NCI-H1417 treated with DMSO at 0.1 percent for 48 hours (cell line): ENCODE results near the gene LBHD2.
"Not testable (repeated sequence)": the region's sequence is repeated elsewhere in the genome, so short reads cannot be mapped to it uniquely, and the experiment has no call there.

Source experiments
- DNase-seq: peaks from one replicate; lab custom pipeline; 2025; lab: John Stamatoyannopoulos, UW

LBHD2 gene

DNA sequence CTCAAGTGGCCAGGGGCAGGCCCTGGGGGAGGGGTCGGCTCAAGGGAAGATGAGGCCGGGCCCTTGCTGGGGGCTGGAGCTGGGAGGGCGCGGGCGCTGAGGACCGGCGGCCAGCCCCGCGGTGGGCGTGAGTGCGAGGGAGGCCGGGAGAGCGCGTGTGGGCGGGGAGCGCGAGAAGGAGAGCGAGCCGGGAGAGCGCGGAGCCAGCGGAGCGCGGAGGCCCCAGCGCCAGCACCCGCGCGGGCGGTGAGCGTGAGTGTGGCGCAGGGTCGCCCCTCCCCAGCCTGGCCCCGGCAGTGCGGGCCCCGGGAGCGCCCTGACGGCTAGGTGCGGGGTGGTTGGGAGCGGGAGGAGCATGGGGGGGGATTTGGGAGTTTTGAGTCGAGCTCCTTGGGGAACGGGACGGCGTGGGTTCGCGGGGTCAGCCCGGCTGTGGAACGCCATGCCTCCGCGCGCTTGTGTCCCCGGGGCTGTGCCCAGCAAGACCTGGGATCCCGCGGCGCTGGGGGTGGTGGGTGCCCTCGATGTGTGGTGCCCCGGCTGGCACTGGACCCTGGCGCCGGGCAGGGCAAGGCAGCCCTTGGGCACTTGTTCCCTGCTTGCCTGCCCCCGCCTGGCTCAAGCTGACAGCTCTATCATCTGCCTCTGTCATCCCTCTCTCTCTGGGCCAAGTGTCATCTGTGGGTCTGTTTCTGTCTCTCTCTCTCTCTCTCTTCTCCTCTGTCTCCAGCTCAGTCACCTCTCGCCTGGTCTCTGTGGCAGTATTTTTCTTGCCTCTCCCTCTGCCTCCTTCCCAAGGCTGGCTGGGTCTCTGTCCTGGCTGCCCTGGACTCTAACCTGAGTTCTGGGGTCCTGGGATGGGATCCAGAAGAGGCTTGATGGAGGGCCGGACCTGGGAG lies at the start of gene LBHD2:
TSS of gene LBHD2 (plus strand) at position 190 of the 899 bp plus-strand sequence. CDS start 1,803 bp downstream, outside the sequence.
- DNase-seq, result no peak

DNA sequence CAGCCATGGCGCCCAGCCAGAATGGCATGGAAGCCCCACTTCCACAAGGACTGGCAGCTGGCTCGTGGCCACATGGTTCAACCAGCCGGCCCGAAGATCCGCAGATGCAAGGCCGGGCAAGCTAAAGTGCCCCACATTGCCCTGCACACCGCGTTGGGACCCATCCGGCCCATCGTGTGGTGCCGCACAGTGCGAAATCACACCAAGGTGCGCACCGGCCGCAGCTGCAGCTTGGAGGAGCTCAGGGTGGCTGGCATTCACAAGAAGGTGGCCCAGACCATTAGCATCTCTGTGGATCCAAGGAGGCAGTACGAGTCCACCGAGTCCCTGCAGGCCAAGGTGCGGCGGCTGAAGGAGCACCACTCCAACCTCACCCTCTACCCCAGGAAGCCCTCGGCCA lies 42.5 kb upstream of the LBHD2 start:
- DNase-seq, result no peak

DNA sequence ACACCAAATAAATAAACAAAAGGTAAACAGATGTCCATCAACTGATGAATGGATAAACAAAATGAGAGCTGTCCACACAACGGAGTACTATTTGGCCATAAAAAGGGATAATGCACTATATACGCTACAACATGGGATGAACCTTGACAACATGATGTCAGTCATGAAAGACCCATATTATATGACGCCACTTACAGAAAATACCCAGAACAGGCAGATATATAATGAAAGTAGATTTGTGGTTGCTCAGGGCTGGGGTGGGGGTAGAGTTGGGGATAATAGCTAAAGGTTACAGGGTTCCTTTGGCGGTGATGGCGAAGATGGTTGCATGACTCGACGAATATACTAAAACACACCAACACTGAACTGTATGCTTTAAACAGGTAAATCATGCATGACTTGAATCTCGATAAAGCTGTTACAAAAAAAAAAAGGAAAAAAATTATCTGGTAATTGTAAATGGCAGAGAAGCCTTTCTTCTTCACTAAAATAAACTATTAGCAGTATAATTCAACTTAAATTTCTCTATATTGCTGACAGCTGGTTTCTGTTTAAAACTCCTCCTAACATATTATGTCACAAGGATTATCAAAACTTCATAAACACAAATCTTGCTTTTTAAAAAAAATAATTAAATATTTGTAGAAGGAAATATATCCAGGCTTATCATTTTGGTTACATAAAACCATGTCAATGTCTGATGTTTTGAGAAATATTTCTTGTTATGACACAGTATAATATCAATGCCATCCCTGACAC lies 40.6 kb upstream of the LBHD2 start:
- no peak for DNase-seq

DNA sequence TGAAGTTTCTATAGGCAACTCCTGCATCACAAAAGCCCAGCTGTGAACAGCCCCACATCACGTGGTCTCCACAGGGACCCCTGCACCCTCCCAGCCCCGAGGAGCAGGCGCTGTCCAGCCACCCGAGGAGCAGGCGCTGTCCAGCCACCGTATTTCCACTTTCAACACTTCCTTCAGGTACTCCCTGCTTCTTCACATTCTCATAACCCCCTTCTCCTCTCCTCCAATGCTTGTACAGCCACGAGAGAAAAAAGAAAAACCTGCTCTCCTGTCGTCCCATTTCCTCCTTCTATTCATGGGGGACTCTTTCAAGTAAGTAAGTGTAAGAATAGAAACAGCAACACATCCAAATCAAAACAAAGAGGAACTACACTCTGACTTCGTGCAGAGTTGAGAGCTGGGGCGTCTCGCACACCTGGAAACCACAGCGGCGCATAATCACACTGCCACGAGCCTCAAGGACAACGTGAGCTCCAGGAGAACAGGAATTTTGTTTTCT lies 38.6 kb upstream of the LBHD2 start:
- DNase-seq, result no peak

DNA sequence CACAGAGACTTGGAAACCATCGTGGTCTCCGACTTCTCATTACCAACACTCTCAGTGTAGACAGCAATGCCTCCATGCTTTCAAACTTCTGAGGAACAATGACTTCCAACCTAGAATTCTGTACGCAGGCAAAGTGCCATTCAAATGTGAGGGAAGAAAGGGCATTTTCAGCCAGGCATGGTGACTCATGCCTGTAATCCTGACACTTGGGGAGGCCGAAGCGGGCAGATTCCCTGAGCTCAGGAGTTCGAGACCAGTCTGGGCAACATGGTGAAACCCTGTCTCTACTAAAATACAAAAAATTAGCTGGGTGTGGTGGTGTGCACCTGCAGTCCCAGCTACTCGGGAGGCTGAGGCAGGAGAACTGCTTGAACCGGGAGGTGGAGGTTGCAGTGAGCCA lies 36.6 kb upstream of the LBHD2 start:
- DNase-seq, result not testable (repeated sequence)

DNA sequence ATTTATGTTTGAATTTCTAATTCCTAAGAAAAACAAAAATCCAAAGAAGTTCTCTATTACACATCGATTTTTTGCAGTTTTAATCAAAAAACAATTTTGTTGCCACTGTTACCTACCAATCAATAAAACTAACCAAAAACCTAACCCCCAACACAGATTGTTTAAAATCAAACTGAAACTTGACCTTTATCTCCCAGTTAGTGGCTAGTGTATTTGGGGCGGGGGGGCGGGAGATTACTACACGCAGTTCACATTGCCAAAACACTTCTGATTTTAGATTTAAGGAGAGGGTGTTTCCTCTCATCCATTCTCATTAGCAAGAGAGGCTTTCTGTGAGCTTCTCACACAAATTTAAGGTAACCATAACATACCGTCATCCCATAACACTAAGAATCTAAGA lies 33.1 kb upstream of the LBHD2 start:
- no peak for DNase-seq

DNA sequence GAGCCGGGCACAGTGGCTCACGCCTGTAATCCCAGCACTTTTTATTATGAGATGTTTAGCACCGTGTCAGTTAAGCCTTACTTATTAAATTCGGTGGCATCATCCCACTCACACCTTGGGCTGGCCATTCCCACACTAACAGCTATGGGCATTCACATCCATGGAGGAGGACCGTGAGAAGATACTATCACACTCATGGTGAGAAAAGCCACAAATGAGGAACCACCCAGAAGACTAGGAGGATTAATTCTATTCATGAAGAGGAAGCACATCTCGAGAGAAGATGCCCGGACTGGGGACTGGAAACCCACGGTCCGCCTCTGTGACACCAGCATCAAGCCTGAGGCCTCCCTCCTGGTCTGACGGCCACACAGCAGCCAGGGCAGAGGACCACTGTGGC lies 31.6 kb upstream of the LBHD2 start:
- no peak for DNase-seq

DNA sequence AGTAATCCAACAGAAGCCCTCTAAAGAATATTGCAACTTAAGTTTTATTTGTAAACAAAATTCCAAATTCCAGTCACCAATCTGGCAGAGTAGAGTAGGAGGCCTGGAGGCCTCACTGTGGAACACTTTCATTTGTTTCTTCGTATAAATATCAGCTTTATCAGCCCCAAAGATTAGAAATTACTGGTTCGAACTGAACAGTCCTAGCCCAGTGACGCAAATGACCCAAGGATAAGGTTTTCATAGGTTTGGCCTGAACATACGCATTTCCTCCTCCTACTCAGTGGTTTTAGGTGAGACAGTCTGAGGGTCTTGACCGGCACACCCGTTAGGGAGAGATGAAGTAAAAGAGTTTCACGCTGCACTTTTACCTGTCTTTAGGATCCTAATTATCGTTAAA lies 28.3 kb upstream of the LBHD2 start:
- DNase-seq, result no peak

DNA sequence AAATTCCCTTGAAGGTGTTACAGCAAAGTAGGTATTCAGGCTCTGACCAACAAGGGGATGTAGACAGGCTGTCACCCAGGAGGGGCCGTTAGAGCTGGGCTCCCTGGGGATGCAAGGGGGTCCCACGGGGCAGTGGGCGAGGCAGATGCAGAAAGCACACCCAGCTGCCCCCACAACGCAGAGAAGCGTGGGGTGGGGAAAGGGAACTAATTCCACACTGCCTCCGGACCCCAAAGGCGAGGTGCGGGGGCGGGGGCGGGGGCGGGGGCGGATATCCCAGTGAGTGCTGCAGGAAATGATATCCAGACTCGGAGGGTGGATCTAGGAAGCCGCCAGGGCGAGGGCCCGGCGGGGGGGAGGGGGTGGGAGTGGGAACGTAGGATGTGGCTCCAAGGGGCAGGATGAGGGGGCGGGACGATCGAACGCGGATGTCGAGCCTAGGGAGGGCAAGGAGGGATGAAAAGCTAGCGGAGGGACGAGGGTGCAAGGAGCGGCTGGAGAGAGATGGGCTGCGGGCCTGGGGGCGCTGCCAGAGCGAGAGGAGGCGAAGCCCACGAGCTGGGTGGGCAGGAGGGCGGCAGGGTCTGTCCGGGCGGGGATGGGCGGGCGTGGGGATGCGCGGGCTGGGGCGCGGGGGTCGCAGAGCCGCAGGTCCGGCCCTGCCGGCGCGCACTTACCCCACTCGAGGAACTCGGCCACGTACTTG lies 27.5 kb upstream of the LBHD2 start:
- no peak for DNase-seq

DNA sequence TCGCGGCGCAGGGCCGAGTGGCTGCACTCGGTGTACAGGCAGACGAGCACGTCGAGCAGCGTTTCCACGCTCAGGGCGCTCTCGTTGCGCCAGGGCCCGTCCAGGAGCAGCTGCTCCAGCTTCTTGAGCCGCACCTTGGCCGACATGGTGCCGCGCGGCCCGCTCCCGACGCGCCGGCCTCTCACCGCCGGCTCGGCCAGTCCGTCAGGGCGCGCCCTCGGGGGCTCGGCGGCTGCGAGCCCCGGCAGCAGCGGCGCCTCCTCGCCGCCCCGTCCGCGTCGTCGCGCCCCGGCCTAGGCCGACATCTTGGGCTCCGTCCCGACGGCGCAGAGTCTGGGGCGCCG lies 27.0 kb upstream of the LBHD2 start:
- no peak for DNase-seq

DNA sequence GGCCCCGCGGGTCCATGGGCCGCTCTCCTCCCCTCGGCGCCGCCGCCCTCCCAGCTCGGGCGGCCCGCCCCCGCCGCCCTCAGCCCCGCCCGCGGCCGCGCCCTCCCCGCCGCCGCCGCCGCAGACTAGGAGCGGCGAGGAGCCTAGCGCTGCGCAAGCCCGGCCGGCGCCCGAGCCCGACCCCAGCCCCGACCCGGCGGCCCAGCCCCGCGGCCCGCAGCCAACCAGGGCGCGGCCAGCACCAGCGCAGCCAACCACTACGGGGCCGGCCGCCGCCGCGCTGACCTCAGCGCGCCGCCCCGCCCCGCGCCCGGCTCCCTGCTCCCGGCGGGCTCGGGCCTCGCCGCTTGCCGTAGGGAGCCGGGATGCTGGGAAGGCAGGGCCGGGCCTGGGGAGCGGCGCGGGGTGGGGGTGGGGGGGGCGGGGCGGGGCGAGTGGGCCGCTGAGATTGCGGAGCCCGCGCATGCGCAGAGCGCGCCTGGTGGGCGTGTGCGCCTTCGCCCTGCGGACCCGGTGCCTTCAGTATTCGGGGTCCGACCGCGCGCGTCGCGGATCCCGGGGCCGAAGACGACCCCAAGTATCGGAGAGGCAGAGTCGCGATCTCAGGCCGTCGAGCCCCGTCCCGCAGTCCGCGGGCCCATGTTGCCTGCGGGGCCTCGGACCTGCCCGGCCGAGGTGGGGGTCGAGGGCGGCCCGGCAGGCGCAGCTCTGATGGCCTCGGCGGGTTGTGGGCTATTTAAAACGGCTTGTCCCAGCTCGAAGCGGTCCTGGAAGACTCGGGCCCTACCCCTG lies 26.4 kb upstream of the LBHD2 start, which contains the start of gene CDC42BPB:
TSS of gene CDC42BPB (minus strand) at position 178 of the 792 bp plus-strand sequence. CDS start 376 bp downstream, outside the sequence.
- DNase-seq, result peak; percentile 73

DNA sequence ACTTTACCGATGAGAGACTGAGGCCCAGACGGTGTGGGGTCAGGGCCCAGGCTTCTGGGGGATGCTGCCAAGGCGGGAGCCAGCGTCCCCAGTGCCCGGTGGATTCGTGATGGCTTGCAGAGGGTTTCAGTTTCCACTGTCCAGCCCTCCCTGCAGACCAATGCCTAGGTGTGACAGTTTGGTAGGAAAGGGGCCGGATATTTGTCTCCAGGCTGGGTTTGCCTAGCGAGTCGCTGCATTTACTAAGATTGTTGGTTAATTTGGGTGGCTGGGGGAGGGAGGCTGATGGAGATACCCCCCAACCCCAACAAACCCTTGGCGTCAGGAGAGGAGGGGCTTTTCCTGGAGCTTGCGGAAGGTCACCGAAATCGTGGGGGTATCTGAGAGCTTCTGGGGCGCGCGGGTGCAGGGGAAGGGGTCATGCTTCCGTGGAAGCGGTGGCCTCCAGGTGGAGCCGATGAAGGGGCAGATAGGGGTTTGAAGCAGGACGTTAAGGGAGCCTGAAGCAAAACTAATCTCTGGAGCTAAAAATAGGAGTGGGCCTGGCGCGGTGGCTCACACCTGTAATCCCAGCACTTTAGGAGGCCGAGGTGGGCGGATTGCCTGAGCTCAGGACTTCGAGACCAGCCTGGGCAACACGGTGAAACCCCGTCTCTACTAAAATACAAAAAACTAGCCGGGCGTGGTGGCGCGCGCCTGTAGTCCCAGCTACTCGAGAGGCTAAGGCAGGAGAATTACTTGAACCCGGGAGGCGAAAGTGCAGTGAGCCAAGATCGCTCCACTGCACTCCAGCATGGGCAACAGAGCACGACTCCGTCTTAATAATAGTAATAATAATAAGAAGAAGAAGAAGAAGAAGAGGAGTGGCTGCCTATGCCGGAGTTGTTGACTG lies 25.6 kb upstream of the LBHD2 start:
- no peak for DNase-seq

DNA sequence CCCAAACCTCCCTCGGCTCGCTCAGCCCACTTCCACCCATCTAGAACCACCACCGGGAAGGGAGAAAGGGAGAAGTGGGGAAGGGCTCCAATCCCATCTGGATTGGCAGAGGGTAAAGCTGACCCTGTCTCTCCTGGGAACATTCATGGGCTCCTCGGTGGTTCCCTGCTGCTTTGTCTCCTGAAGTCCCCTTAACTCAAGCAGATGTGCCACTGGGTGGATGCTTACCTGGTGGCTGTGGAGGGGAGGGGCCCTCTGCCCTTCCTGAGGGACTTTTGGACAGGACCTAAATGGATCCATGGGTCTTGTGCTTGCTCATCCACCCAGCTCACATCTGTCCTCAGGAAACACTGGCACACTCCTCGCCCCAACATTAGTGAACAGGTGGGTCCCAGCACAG lies 24.5 kb upstream of the LBHD2 start:
- no peak for DNase-seq

DNA sequence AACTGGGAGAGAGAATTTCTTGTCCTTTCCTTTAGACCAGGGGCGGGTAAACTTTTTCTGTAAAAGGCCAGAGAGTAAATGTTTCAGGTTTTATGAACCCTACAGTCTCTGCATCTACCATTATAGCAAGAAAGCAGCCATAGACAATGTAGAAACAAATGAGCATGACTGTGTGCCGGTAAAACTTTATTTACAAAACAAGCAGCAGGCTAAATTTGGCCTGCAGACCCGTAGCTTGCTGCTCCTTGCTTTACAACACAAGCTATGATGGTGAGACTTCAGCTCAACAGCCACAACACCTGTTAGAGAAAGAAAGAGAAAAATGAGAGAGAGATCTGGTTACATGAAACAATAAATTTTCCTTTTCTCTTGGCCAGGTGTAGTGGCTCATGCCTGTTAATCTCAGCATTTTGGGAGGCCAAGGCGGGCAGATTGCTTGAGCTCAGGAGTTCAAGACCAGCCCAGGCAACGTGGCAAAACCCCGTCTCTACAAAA lies 22.5 kb upstream of the LBHD2 start:
- DNase-seq, result no peak

DNA sequence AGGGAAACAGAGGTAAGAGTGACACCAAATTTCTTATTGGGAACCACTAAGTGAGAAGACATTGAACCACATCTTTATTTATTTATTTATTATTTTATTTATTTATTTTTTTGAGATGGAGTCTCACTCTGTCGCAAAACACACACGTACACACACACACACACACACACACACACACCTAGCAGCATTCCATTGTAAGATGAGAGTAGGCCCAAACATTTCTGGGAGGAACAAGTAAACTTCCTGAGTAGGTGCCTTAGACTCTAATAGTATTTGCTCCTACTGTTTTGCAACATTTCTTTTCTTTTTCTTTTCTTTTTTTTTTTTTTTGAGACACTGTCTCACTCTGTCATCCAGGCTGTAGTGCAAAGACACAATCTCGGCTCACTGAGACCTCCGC lies 19.6 kb upstream of the LBHD2 start:
- DNase-seq, result no peak

DNA sequence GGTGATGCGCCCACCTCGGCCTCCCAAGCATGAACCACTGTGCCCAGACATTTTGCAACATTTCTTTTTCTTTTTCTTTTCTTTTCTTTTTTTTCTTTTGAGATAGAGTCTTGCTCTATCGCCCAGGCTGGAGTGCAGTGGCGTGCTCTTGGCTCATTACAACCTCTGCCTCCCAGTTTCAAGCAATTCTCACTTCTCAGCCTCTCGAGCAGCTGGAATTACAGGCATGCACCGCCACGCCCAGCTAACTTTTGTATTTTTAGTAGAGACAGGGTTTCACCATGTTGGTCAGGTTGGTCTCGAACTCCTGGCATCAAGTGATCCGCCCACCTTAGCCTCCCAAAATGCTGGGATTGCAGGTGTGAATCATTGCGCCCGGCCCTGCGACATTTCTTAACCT lies 19.0 kb upstream of the LBHD2 start:
- DNase-seq, result no peak

DNA sequence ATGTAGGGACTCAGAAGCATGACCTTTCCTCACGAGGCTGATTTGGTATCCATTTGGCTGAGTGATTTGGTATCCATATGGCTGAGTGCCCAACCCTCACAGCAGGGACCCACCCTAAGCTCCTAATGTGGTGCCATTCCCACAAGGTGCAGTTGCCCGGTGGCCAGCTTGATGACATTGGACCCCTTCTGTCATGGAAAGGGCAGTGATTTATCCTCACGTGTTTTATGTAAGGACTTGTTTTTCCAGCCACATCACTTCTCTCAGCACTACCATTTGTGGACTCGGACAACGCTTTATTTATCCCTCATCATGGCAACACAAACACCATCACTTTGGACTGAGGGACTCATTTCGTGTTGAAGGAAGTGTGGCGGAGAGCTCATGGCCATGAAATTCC lies 18.1 kb upstream of the LBHD2 start:
- no peak for DNase-seq

DNA sequence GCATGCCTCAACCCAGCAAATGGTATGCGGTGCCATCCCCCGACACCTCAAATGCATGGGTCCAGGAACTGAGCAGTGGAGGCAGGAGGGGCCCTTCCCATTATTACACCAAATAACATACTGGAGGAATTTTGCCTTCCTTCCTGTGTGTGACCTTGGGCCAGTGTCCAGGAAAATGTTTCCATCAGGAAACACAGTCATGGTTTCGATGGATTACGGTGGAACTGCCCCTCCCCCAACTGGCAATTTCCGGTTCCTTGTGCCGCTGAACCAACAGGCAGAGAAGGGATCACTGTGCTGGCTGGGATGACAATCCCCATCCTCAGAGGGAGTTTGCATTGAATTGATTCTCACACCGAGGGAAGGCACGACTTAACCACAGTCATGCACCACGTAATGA lies 17.6 kb upstream of the LBHD2 start:
- DNase-seq, result no peak

DNA sequence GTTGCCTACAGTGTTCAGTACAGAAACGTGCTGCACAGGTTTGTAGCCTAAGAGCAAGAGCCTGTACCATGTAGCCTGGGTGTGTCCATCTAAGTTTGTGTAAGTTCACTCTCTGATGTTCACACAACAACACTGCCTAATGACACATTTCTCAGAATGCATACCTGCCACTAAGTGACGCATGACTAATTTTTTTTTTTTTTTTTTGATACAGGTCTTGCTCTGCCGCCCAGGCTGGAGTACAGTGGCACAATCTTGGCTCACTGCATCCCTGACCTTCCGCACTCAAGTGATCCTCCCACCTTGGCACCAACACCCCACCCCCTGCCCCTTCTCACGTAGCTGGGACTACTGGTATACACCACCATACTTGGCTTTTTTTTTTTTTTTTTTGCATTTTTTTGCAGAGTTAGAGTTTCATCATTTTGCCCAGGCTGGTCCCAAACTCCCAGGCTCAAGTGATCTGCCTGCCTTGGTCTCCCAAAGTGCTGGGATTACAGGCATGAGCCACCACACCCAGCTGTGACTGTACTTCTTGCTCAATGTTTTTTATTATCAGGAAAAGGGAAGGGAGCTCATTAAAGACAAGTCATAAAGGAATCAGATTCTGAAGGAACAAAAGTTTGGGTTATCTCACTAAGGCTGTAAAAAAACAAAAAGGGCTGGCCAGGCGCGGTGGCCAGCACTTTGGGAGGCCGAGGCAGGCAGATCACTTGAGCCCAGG lies 16.6 kb upstream of the LBHD2 start:
- DNase-seq, result no peak
